ENCODE results near the gene NTRK3. TPM values are rescaled to one million over a fixed set of nuclear protein-coding genes. Genes with fewer than 3 reads are reported as not detected.
"Not testable (repeated sequence)": the region's sequence is repeated elsewhere in the genome, so short reads cannot be mapped to it uniquely, and the experiment has no call there.

NTRK3 gene
- total and polyA plus RNA-seq, 3 donors from 2014 or later, result 10.7 to 40.6 (median 24.6) TPM

- no peak overlapping the region for H3K4me3 ChIP-seq
- no peak for TF ChIP-seq POLR2A (IDR thresholded peaks at IDR 0.05)
- TF ChIP-seq CTCF (IDR thresholded peaks at IDR 0.05), result no peak
- no peak overlapping the region for H3K27ac ChIP-seq
- no peaks in the 10 kb centered on the region for H3K27me3 ChIP-seq
- peaks cover 3% of the 10 kb centered on the region for H3K4me1 ChIP-seq
- intact Hi-C loops (cut with DNase I; ENCODE audit: low total_unique reads), result no loop called here
- no peaks in the 10 kb centered on the region for H3K36me3 ChIP-seq (ENCODE audit: low read depth, missing control alignments)
- no peak for DNase-seq
- WGBS, 2 donors, result 59 to 68% methylated on average over 9 of the region's 9 CpGs
- H3K9me3 ChIP-seq, result no peaks in the 10 kb centered on the region
Observed at GRCh38 chr15:88036154-88036839, 220.2 kb downstream of the NTRK3 start.

GRCh38 chr15:88035381-88035780 lies 221.2 kb downstream of the NTRK3 start:
- peaks cover 3% of the 10 kb centered on the region for H3K4me1 ChIP-seq
- no peak overlapping the region for H3K27ac ChIP-seq
- no peaks in the 10 kb centered on the region for H3K27me3 ChIP-seq
- no peaks in the 10 kb centered on the region for H3K9me3 ChIP-seq
- TF ChIP-seq POLR2A (IDR thresholded peaks at IDR 0.05) (no peak), CTCF (IDR thresholded peaks at IDR 0.05) (no peak)
- intact Hi-C loops (cut with DNase I; ENCODE audit: low total_unique reads), result no loop called here
- H3K4me3 ChIP-seq, result no peak overlapping the region
- WGBS, 2 donors, result 86 to 87% methylated on average over 5 of the region's 5 CpGs
- H3K36me3 ChIP-seq (ENCODE audit: low read depth, missing control alignments), result no peaks in the 10 kb centered on the region
- DNase-seq, result no peak

- WGBS, 2 donors, result 87 to 94% methylated on average over 5 of the region's 5 CpGs
- DNase-seq; H3K4me3 ChIP-seq; H3K4me1 ChIP-seq; H3K27me3 ChIP-seq; H3K27ac ChIP-seq; H3K36me3 ChIP-seq (ENCODE audit: low read depth, missing control alignments); H3K9me3 ChIP-seq; intact Hi-C loops (cut with DNase I; ENCODE audit: low total_unique reads): not testable (repeated sequence)
Observed at GRCh38 chr15:88033421-88033820, 223.1 kb downstream of the NTRK3 start.

- no peak overlapping the region for H3K27ac ChIP-seq
- no peaks in the 10 kb centered on the region for H3K27me3 ChIP-seq
- no peak overlapping the region for H3K4me3 ChIP-seq
- TF ChIP-seq CTCF (IDR thresholded peaks at IDR 0.05) (no peak), POLR2A (IDR thresholded peaks at IDR 0.05) (no peak)
- peaks cover 3% of the 10 kb centered on the region for H3K4me1 ChIP-seq
- H3K9me3 ChIP-seq, result no peaks in the 10 kb centered on the region
- intact Hi-C loops (cut with DNase I; ENCODE audit: low total_unique reads), result no loop called here
- H3K36me3 ChIP-seq (ENCODE audit: low read depth, missing control alignments), result no peaks in the 10 kb centered on the region
- DNase-seq, result no peak
- 90 to 100% methylated on average over 4 to 13 of the region's 13 CpGs for WGBS, 2 donors
Observed at GRCh38 chr15:88032787-88033186, 223.8 kb downstream of the NTRK3 start.

GRCh38 chr15:88031461-88031860 lies 225.1 kb downstream of the NTRK3 start:
- DNase-seq, result no peak
- intact Hi-C loops (cut with DNase I; ENCODE audit: low total_unique reads), result no loop called here
- Histone ChIP-seq H3K4me1 (peaks cover 3% of the 10 kb centered on the region), H3K9me3 (no peaks in the 10 kb centered on the region), H3K36me3 (ENCODE audit: low read depth, missing control alignments) (no peaks in the 10 kb centered on the region), H3K4me3 (no peak overlapping the region), H3K27me3 (no peaks in the 10 kb centered on the region), H3K27ac (no peak overlapping the region)
- WGBS, 2 donors, result 67 to 79% methylated on average over 2 of the region's 2 CpGs
- TF ChIP-seq CTCF (IDR thresholded peaks at IDR 0.05) (no peak), POLR2A (IDR thresholded peaks at IDR 0.05) (no peak)

Data from testis (tissue), 3 donors.